GM06990 (cell line): Measurements from ENCODE around the gene BUB3.
A peak's percentile ranks its signal among the peaks of the same experiment; 100 is the strongest.

Source experiments
- DNase-seq: peaks from one replicate; pipeline ENCODE4 v3.0.0-alpha.2; 2011; ENCODE audit not compliant: insufficient read length; ENCODE audit errors: extremely low read depth
- H3K27me3 ChIP-seq: replicated peaks from 2 replicates; pipeline ENCODE4 v1.6.0; 2011; ENCODE audit warnings: low read length; ENCODE audit not compliant: control insufficient read depth, insufficient read depth
- H3K36me3 ChIP-seq: 2 replicates; pipeline ENCODE4 v1.5.1; 2011; ENCODE audit warnings: low read length; ENCODE audit not compliant: control insufficient read depth, insufficient read depth
- H3K4me3 ChIP-seq: replicated peaks from 2 replicates; pipeline ENCODE4 v1.5.1; 2011; ENCODE audit warnings: low read depth, mild to moderate bottlenecking, control low read depth, low read length
- CTCF ChIP-seq: IDR thresholded peaks from 2 replicates; pipeline ENCODE4 v1.5.1; 2011; ENCODE audit warnings: low read length, control low read depth, mild to moderate bottlenecking, inconsistent platforms; ENCODE audit not compliant: insufficient read depth, poor library complexity, severe bottlenecking

The BUB3 gene

GRCh38 chr10:123157210-123157609 lies 3.0 kb downstream of the BUB3 start:
- H3K4me3 ChIP-seq = peak overlapping the region; percentile 83; the same call in 1 of the 2 replicates
- TF ChIP-seq CTCF = no peak
- no peak for DNase-seq
- H3K27me3 ChIP-seq = no peaks in the 10 kb centered on the region
- peaks cover 4% of the 10 kb centered on the region for H3K36me3 ChIP-seq

- Histone ChIP-seq H3K4me3 (0 out of 2 replicates have a peak overlapping the region, but pooled peaks have one; percentile 83), H3K36me3 (peaks cover 9% of the 10 kb centered on the region), H3K27me3 (no peaks in the 10 kb centered on the region)
- DNase-seq = no peak
- TF ChIP-seq CTCF = no peak
Measured at GRCh38 chr10:123158682-123159081, 4.5 kb downstream of the BUB3 start.

DNA sequence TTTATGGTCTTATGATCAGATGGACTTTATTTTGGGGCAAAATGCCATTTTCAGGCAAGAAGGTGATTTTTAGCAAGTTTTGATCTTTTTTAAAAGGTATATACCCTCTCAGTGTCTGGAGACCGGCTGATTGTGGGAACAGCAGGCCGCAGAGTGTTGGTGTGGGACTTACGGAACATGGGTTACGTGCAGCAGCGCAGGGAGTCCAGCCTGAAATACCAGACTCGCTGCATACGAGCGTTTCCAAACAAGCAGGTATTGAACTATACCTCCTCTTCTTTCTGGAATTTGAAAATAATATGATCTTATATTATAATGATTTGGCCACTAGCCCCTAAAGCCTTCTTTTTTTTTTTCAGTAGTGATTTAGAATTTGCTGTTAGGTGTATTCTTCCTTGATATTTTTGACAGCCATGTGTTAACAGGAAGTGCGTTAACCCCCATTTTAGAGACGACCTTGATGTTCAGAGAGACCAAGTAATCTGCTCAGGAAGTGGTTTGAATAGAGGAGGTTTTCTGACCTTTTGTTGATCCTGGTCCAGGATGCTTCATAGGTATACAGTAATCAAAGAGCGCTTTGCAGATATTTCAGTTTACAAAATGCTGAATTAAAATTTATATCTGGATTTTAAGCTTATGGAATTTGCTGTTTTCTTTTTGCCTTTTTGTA lies 6.2 kb downstream of the BUB3 start:
- Histone ChIP-seq H3K4me3 (no peak overlapping the region), H3K27me3 (no peaks in the 10 kb centered on the region), H3K36me3 (peaks cover 15% of the 10 kb centered on the region)
- no peak for TF ChIP-seq CTCF
- no peak for DNase-seq

GRCh38 chr10:123164319-123164718 lies 10.1 kb downstream of the BUB3 start:
- Histone ChIP-seq H3K36me3 (peaks cover 28% of the 10 kb centered on the region), H3K4me3 (no peak overlapping the region), H3K27me3 (no peaks in the 10 kb centered on the region)
- DNase-seq = no peak
- no peak for TF ChIP-seq CTCF

DNA sequence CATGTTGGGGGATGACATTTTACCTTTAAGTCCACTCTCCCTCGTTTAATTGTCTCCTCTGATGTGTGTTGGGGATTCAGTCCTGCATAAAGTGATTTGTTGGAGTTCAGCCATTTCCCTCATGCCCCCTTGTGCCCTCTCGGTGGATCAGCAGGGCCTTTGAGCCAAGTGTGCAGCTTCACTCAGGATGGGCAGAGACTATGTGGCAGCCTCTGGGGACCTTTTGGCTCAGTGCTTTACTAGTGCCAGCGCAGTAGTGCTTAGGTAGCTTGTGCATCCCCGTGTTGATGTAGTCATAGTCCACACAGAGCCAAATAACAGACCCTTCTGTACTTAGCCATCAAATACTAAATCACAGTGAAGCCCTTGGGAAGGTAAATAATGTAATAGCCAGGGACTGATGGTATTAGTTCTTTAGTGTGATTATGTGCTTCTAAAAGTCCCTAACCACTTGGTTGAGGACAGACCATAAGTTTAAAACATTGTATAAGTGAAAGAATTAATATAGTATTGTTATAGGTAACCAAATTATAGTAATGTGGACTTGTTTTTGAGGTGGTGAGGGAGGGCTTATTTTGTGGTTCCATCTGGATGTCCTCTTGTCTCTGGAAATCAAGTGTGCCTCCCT lies 11.4 kb downstream of the BUB3 start:
- no peak overlapping the region for H3K4me3 ChIP-seq
- TF ChIP-seq CTCF = no peak
- peaks cover 29% of the 10 kb centered on the region for H3K36me3 ChIP-seq
- H3K27me3 ChIP-seq = no peaks in the 10 kb centered on the region
- no peak for DNase-seq
